ENCODE results near the gene KAT6B.

KAT6B gene

GRCh38 chr10:75030371-75030770 lies 204.0 kb downstream of the KAT6B start:
- no peak for TF ChIP-seq CTCF (IDR thresholded peaks at IDR 0.05; ENCODE audit: insufficient read depth, missing control alignments)
- DNase-seq (ENCODE audit: insufficient read length, low spot score) (no peak), FAIRE-seq (no peak)

DNA sequence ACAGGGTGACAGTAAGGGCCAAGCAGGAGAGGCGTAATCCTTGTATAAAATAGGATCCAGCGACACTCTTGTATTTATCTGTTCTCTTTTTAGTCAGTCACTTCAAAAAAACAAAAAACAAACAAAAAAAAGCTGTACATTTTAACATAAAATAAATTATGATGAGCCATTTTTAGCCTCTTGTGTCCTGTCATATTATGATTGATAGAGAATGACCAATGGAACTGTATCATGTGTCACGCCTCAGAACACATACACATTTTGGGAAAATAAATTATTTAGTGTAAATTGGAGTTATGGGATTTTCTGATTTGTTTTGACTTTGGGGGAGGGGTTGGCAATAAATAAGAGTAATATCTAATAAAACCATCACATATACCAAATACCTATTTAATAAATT lies 205.7 kb downstream of the KAT6B start:
- FAIRE-seq (no peak), DNase-seq (ENCODE audit: insufficient read length, low spot score) (no peak)
- TF ChIP-seq CTCF (IDR thresholded peaks at IDR 0.05; ENCODE audit: insufficient read depth, missing control alignments) = no peak

- no peak for FAIRE-seq
Observed at GRCh38 chr10:75032813-75033212, 206.4 kb downstream of the KAT6B start.

DNA sequence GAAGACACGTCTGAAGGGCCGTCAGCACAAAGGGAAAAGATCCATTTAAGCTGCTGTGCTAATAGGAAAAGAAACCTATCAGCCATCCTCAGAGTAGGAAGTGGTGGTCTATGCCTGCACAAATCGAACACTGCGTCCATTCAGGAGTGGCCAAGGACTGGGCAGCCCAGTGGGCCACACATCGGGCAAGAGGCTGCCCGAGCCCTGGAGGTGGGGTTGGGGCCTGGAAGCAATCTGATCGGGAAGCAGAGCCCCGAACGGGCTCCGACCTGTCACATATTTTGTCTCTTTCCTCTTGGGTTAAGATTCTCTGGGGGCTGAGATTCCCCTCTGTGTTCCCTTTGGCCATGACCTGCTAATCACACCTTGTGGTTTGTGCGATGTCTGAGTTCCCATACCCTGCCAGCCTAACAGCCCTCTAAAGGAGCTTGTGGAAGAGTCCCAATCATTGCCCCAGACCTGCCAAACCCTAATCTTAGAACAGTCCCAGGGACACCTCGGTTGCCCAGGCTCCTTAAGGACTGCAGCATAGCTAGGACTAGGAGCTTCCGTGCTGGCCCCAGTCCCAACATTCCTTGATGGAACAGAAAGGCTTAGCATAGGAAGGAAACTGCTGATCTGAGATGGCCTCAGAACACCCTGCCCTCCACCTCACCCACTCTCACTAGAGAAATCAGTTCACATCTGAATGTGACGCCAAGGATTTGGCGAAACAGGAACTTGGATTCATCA lies 207.2 kb downstream of the KAT6B start:
- FAIRE-seq = no peak
- no peak for DNase-seq (ENCODE audit: insufficient read length, low spot score)
- TF ChIP-seq CTCF (IDR thresholded peaks at IDR 0.05; ENCODE audit: insufficient read depth, missing control alignments) = no peak

More at GRCh38 chr10:75032813-75033212, 206.4 kb downstream of the KAT6B start:
- TF ChIP-seq CTCF (IDR thresholded peaks at IDR 0.05; ENCODE audit: insufficient read depth, missing control alignments) = no peak
- no peak for DNase-seq (ENCODE audit: insufficient read length, low spot score)

DNA sequence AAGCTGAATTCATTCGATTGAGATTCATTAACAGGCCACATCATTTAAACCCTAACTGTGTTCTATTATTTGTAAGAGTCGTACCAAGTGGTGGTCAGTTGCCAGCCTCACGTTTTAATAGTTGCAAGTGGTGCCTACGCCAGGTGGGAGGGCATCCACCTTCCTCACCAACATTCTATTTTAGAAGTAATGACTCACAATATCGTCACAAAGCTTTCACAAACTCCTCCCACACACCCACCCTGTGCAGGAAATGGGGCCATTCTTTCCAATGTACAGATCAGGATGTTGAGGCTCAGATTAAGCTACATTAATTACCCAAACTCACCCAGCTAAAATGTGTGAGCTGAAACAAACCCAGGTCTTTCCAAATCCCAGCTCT lies 207.7 kb downstream of the KAT6B start:
- no peak for FAIRE-seq
- no peak for DNase-seq (ENCODE audit: insufficient read length, low spot score)
- TF ChIP-seq CTCF (IDR thresholded peaks at IDR 0.05; ENCODE audit: insufficient read depth, missing control alignments) = no peak

DNA sequence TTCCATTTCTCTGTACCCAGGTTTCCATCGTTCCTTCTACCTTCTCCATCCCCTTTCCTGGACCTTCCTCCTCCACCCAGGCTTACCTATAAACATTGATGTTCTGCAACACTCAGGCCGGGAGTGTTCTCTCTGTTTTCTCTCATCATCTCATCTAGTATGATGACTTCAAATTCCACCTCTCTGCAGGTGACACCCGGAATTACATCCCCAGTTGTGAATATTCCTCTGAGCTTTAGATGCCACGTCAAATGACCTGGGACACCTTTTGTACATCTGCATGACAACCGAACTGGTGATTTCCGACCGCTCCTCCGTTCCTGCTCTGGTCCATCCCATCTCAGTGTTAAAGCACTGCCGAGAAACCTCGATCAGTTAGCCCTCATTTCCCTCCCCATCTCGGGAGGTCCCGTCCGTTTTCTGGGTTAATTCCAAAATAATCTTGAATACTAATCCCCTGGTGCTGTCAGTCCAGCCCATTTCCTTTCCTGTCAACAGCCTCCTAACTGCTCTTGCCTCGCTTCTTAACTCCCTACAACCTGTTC lies 208.4 kb downstream of the KAT6B start:
- DNase-seq (ENCODE audit: insufficient read length, low spot score) = no peak
- TF ChIP-seq CTCF (IDR thresholded peaks at IDR 0.05; ENCODE audit: insufficient read depth, missing control alignments) = no peak
- FAIRE-seq = no peak

DNA sequence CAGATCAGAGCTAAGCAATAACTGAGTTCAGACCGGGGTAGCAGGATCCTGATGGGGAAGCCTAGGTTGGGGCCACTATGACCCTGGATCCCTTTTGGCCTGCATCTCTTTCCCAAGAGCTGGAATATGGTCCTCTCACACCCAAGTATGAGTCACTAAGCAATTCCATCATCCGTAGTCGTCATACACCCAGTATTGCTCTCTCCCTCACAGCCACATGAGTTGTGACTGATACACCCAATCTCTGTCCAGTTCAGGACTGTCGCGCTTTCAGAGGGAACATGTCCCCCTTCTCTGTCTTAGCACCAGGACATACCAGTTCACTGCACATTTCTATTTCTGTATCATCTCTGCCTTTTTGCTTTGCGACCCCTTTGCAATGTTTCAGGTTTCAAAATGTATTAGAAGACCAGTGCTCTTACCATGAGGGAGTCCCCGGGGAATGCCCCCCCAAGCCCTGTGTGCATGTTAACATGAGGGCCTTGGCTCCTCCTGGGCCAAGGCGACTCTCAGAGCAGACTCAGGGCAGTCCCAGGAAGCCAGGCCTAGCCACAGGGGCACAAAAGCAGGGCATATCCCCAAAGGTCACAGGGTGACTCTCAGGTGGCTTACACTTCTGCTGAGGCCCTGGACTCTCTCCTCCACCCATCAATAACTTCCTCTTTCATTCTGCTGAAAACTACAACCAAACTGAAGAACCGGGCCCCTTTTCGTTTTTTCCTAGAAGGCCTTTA lies 209.7 kb downstream of the KAT6B start:
- no peak for TF ChIP-seq CTCF (IDR thresholded peaks at IDR 0.05; ENCODE audit: insufficient read depth, missing control alignments)
- FAIRE-seq (no peak), DNase-seq (ENCODE audit: insufficient read length, low spot score) (no peak)

Measured in D721Med (cell line).